HG03442 (cell line): ENCODE results near the gene PROZ.

Experiments
- ATAC-seq: cut with Tn5 transposase; IDR thresholded peaks from one replicate; pipeline ENCODE4 v1.9.1; 2021; ENCODE audit warnings: mild to moderate bottlenecking, moderate library complexity; ENCODE audit not compliant: unreplicated experiment

Gene PROZ

GRCh38 chr13:113202912-113203311 is 44.5 kb downstream of the PROZ start:
- no peak for ATAC-seq

GRCh38 chr13:113203507-113204377 is 45.3 kb downstream of the PROZ start:
- no peak for ATAC-seq

GRCh38 chr13:113204378-113204734 is 45.9 kb downstream of the PROZ start:
- ATAC-seq = no peak

- no peak for ATAC-seq
Measured at GRCh38 chr13:113205428-113205931, 47.0 kb downstream of the PROZ start.

GRCh38 chr13:113207460-113207859 is 49.0 kb downstream of the PROZ start:
- no peak for ATAC-seq

GRCh38 chr13:113207890-113208420 is 49.5 kb downstream of the PROZ start:
- ATAC-seq = peak; percentile 11

- ATAC-seq = peak; percentile 66
Measured at GRCh38 chr13:113208421-113209335, 50.2 kb downstream of the PROZ start, which contains the start of gene PCID2. Gene PCID2 (minus strand): TSS chr13:113208669. CDS start chr13:113208634, 35 bp downstream.

GRCh38 chr13:113209336-113209758 is 50.9 kb downstream of the PROZ start, which contains the start of gene CUL4A:
Gene CUL4A (plus strand): TSS chr13:113209613. CDS start chr13:113209628, 15 bp downstream.
- ATAC-seq = peak; percentile 42

GRCh38 chr13:113209759-113210421 is 51.4 kb downstream of the PROZ start:
- peak; percentile 30 for ATAC-seq

GRCh38 chr13:113210833-113211232 is 52.4 kb downstream of the PROZ start:
- ATAC-seq = no peak

GRCh38 chr13:113211774-113212173 is 53.3 kb downstream of the PROZ start:
- ATAC-seq = no peak

- no peak for ATAC-seq
Measured at GRCh38 chr13:113216254-113217048, 58.0 kb downstream of the PROZ start.

GRCh38 chr13:113218586-113218985 is 60.1 kb downstream of the PROZ start:
- no peak for ATAC-seq

- no peak for ATAC-seq
Measured at GRCh38 chr13:113219256-113219940, 61.0 kb downstream of the PROZ start.

- no peak for ATAC-seq
Measured at GRCh38 chr13:113220141-113220598, 61.7 kb downstream of the PROZ start.

GRCh38 chr13:113220877-113221276 is 62.4 kb downstream of the PROZ start:
- ATAC-seq = no peak
